Stomach (tissue), 9 donors: ENCODE measurements around the gene CCM2L. TPM values are rescaled to one million over a fixed set of nuclear protein-coding genes. Genes with fewer than 3 reads are reported as not detected.

Experiments used
- DNase-seq, 2 donors: peaks; one replicate each; pipeline versions ENCODE4 v3.0.0 to v3.0.0-alpha.2; 2013 to 2019
- H3K27ac ChIP-seq, 5 donors: fragments of 200-600 bp in 4 of 5; sonication (generic) in 4 of 5; one replicate each; pipeline ENCODE4 v1.5.1; 2013 to 2019; ENCODE audit warnings: mild to moderate bottlenecking in 1 of 5, moderate library complexity in 1 of 5
- H3K27me3 ChIP-seq, 3 donors: fragments of 200-600 bp; sonication (generic); one replicate each; pipeline ENCODE4 v1.5.1; 2017 to 2019; ENCODE audit warnings: mixed run types in 1 of 3
- H3K36me3 ChIP-seq, 4 donors: fragments of 200-600 bp; sonication (generic); 1 replicate in 3 of 4; 2 replicates in 1 of 4; pipeline ENCODE4 v1.5.1; 2016 to 2019
- H3K4me1 ChIP-seq, 4 donors: fragments of 200-600 bp; sonication (generic); one replicate each; pipeline ENCODE4 v1.5.1; 2016 to 2019
- H3K4me3 ChIP-seq, 4 donors: fragments of 200-600 bp; sonication (generic) in 3 of 4; one replicate each; pipeline ENCODE4 v1.5.1; 2016 to 2019; ENCODE audit warnings: mild to moderate bottlenecking in 1 of 4
- H3K9me3 ChIP-seq, 4 donors: fragments of 200-600 bp; sonication (generic); one replicate each; pipeline ENCODE4 v1.5.1; 2016 to 2019
- EP300 ChIP-seq: sonication (generic); formaldehyde crosslinking; IDR thresholded peaks from one replicate; pipeline ENCODE4 v1.6.1; 2017; ENCODE audit warnings: antibody characterized with exemption
- POLR2A ChIP-seq, 4 donors: fragments of 450-650 bp; IDR thresholded peaks; one replicate each; pipeline ENCODE4 v1.6.1; 2016; ENCODE audit warnings: antibody characterized with exemption in 4 of 4, control low read depth in 2 of 4, mild to moderate bottlenecking in 1 of 4, moderate library complexity in 1 of 4
- POLR2AphosphoS5 ChIP-seq, 3 donors: sonication (generic); formaldehyde crosslinking; IDR thresholded peaks; one replicate each; pipeline ENCODE4 v1.6.1; 2016; ENCODE audit warnings: antibody characterized with exemption in 3 of 3
- WGBS, 5 donors: extraction: QIAGEN DNeasy Blood & Tissue Kit in 3 of 5; methylation state at CpG; one replicate each; pipeline versions ENCODE4 v1.1.5 to v1.1.7; 2013 to 2018; 5-methylcytosine and 5-hydroxymethylcytosine counted together
- intact Hi-C: fragments of 100-400 bp; cut with DNase I; formaldehyde crosslinking; loops from one replicate; pipeline ENCODE4 v1.15.1; 2023; ENCODE audit warnings: low total_unique reads
- polyA plus RNA-seq, 3 donors: library from polyadenylated mRNA; stranded (reverse); fragments of 200-250 nt; gene quantifications; one replicate each; pipeline ENCODE4 v1.2.3, GENCODE V29; 2013
- total RNA-seq, 5 donors: library from RNA; depleted of rRNA; stranded (reverse); fragments of >200 nt; gene quantifications; one replicate each; pipeline versions ENCODE4 v1.1.0 to v1.2.3, GENCODE V29; 2014 to 2016
- TF ChIP-seq, protein P1 (sequence below), 7 experiments: fragments of 450-650 bp in 4 of 7; fragments of 200-600 bp in 3 of 7; sonication (generic) in 3 of 7; IDR thresholded peaks; one replicate each; pipeline ENCODE4 v1.5.1; 2016 to 2019; ENCODE audit warnings: antibody characterized with exemption in 7 of 7, control low read depth in 2 of 7, mild to moderate bottlenecking in 1 of 7
- donor health status: healthy with polysubstance abuse.
- donor health status: Bipolar disorder and iron deficiency.
- donor health status: healthy.

The CCM2L gene
- total and polyA plus RNA-seq, 8 donors, result 0.45 to 4.4 (median 2.1) TPM; not detected in 2

DNA sequence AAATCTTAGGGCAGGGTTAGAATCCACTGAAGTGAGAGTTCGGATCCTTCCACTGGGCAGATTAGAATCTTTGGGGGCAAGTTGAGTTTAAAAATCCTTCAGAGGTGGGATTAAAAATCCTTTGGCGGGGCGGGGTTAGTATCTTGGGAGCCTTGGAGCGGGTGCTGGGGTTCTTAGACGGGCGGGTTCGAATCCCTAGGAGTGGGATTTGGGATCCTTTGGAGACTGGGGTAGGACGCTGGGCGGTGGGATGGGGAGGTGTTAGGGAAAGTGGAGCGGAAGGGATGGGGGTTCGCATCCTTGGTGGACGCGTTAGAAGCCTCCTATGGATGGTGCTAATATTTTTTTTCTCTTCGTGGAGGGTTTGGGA, 41.5 kb downstream of the CCM2L start:
- Histone ChIP-seq H3K4me1 (peaks cover 9 to 19% (median 13%) of the 10 kb centered on the region in 4 donors), H3K9me3 (no peaks in the 10 kb centered on the region), H3K27ac (peak overlapping the region in 3 of 5 donors; percentile 33 to 87 (median 85)), H3K4me3 (peak overlapping the region in 3 of 4 donors; percentile 40 to 47 (median 41)), H3K36me3 (no peaks in the 10 kb centered on the region), H3K27me3 (peaks cover 15 to 71% (median 31%) of the 10 kb centered on the region in 3 donors)
- TF ChIP-seq EP300, result no peak
- TF ChIP-seq, protein P1, sequence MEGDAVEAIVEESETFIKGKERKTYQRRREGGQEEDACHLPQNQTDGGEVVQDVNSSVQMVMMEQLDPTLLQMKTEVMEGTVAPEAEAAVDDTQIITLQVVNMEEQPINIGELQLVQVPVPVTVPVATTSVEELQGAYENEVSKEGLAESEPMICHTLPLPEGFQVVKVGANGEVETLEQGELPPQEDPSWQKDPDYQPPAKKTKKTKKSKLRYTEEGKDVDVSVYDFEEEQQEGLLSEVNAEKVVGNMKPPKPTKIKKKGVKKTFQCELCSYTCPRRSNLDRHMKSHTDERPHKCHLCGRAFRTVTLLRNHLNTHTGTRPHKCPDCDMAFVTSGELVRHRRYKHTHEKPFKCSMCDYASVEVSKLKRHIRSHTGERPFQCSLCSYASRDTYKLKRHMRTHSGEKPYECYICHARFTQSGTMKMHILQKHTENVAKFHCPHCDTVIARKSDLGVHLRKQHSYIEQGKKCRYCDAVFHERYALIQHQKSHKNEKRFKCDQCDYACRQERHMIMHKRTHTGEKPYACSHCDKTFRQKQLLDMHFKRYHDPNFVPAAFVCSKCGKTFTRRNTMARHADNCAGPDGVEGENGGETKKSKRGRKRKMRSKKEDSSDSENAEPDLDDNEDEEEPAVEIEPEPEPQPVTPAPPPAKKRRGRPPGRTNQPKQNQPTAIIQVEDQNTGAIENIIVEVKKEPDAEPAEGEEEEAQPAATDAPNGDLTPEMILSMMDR (IDR thresholded peaks at IDR 0.05), result no peak
- TF ChIP-seq POLR2AphosphoS5 (IDR thresholded peaks at IDR 0.05), result no peak
- TF ChIP-seq POLR2A (IDR thresholded peaks at IDR 0.05), result no peak
- DNase-seq, result no peak
- 10 to 17% (median 13%) methylated on average over 14 of the region's 14 CpGs for WGBS, 5 donors
- intact Hi-C loops, result no loop called here

DNA sequence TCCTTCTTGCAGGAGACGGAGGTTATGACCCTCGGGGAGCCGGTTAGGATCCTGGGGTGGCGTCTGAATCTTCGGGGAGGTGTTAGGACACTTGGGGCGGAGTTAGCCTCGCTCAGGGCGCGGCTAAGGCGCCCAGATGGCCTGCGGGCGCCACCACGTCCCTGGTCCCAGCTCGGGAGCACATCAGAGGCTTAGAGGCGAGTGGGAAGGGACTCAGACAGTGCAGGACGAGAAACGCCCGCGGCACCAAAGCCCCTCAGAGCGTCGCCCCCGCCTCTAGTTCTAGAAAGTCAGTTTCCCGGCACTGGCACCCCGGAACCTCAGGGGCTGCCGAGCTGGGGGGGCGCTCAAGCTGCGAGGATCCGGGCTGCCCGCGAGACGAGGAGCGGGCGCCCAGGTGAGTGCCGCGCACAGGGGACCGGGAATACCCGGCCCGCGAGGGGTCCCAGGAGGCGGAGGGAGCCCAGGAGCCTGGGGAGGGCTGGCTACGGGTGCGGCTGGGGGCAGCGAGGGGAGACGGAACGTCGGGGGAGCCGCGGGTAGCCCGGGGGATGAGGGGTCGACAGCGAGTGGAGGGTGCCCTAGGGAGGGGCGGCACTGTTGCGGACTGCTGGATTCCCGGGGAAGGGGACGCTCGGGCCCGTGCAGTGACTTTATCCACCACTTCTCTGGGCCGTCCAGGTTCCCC, 42.0 kb downstream of the CCM2L start, which contains the start of gene HCK:
TSS of gene HCK (plus strand) at position 153 of the 688 bp plus-strand sequence.
- DNase-seq, result peak; percentile 29 to 32
- H3K4me3 ChIP-seq, result peak within 1 kb of the TSS; percentile 17 to 47 (median 40)
- H3K36me3 ChIP-seq, result no peaks in the 10 kb centered on the region
- peaks cover 9 to 19% (median 14%) of the 10 kb centered on the region in 4 donors for H3K4me1 ChIP-seq
- WGBS, 5 donors, result 1 to 3% (median 2%) methylated on average over 41 to 58 of the region's 58 CpGs
- H3K9me3 ChIP-seq, result no peaks in the 10 kb centered on the region
- TF ChIP-seq, protein P1 (IDR thresholded peaks at IDR 0.05), result no peak
- TF ChIP-seq POLR2A (IDR thresholded peaks at IDR 0.05) (no peak), EP300 (no peak), POLR2AphosphoS5 (IDR thresholded peaks at IDR 0.05) (no peak)
- intact Hi-C loops, result no loop called here
- peak within 1 kb of the TSS; percentile 33 to 87 (median 67) for H3K27ac ChIP-seq
- peaks cover 15 to 76% (median 34%) of the 10 kb centered on the region in 3 donors for H3K27me3 ChIP-seq

DNA sequence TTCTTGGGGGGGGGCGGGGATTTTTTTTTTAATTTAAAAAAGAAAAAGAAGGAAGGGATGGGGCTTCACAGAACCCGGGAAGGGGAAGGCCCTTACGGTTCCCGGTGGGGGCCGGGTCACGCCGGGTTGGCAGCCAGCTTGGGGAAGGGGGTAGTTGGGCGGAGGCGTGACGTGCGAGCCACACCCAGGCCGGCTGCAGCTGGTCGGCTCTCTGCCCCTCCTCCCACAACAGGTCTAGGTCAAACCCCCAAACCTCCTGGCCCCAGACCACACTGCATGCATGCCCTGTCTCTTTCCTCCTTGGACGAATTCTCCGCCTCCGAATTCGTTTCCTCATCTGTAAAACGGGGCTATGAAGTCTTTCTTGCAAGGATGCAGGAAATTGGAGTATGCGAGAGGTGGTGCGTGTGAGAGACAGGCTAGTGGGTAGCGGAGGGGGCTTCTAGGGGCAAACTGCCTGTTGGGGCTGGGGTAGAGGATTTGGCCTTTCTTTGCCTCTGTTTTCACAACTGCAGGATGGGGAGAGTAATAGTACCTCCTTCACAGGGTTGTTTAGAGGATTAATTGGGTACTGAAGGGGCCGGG, 42.6 kb downstream of the CCM2L start:
- peak overlapping the region; percentile 17 to 47 (median 40) for H3K4me3 ChIP-seq
- WGBS, 5 donors, result 13 to 23% (median 17%) methylated on average over 21 to 22 of the region's 22 CpGs
- H3K27me3 ChIP-seq, result peaks cover 15 to 82% (median 40%) of the 10 kb centered on the region in 3 donors
- peak overlapping the region in 3 of 5 donors; percentile 67 to 87 (median 85) for H3K27ac ChIP-seq
- peaks cover 9 to 24% (median 14%) of the 10 kb centered on the region in 4 donors for H3K4me1 ChIP-seq
- intact Hi-C loops, result no loop called here
- no peaks in the 10 kb centered on the region for H3K36me3 ChIP-seq
- no peak for TF ChIP-seq POLR2A (IDR thresholded peaks at IDR 0.05)
- TF ChIP-seq, protein P1 (IDR thresholded peaks at IDR 0.05), result no peak
- no peak for TF ChIP-seq EP300
- no peak for TF ChIP-seq POLR2AphosphoS5 (IDR thresholded peaks at IDR 0.05)
- peak; percentile 49 to 57 for DNase-seq
- H3K9me3 ChIP-seq, result no peaks in the 10 kb centered on the region

DNA sequence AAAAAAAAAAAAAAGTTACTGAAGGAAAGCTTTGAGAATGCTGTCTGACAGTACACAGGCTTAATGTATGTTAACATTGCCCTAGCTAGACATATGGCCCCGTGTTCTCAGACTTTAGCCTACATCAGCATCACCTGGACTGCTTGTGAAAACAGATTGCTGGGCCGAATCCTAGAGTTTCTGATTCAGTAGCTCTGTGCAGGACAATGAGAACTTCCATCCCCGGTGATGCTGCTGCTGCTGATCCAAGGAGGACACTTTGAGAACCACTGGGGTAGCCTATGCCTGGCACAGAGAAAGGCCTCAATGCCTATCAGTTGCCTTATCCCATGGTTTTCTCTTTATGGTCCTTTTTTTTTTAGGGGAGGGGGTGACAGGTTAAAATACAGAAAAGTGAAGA, 43.4 kb downstream of the CCM2L start:
- peaks cover 15 to 90% (median 42%) of the 10 kb centered on the region in 3 donors for H3K27me3 ChIP-seq
- intact Hi-C loops, result no loop called here

More for the DNA sequence above, 43.4 kb downstream of the CCM2L start:
- peak overlapping the region in 1 of 4 donors; percentile 40 for H3K4me3 ChIP-seq
- TF ChIP-seq POLR2AphosphoS5 (IDR thresholded peaks at IDR 0.05) (no peak), POLR2A (IDR thresholded peaks at IDR 0.05) (no peak), EP300 (no peak)
- TF ChIP-seq, protein P1 (IDR thresholded peaks at IDR 0.05), result no peak
- peak overlapping the region in 2 of 5 donors; percentile 85 to 87 for H3K27ac ChIP-seq
- WGBS, 5 donors, result 70 to 89% (median 76%) methylated on average over 3 of the region's 3 CpGs
- no peaks in the 10 kb centered on the region for H3K9me3 ChIP-seq
- no peaks in the 10 kb centered on the region for H3K36me3 ChIP-seq
- H3K4me1 ChIP-seq, result peaks cover 9 to 24% (median 14%) of the 10 kb centered on the region in 4 donors
- no peak for DNase-seq
